ENCODE results near the gene ARHGAP15.

GRCh38 chr2:143522699-143523098 lies 393.5 kb downstream of the ARHGAP15 start:
- TF ChIP-seq CTCF (IDR thresholded peaks at IDR 0.05; ENCODE audit: low read depth, low read length, missing input control) (no peak), RXRA (IDR thresholded peaks at IDR 0.05) (no peak), ZBTB33 (IDR thresholded peaks at IDR 0.05) (no peak), REST (IDR thresholded peaks at IDR 0.05) (no peak), HNF4A (conservative IDR thresholded peaks at IDR 0.05) (no peak), YY1 (IDR thresholded peaks at IDR 0.05) (no peak), MAX (IDR thresholded peaks at IDR 0.05) (no peak), JUND (IDR thresholded peaks at IDR 0.05) (no peak), GABPA (IDR thresholded peaks at IDR 0.05 in 1 of 2, conservative IDR thresholded peaks at IDR 0.05 in 1 of 2) (no peak), EGR1 (IDR thresholded peaks at IDR 0.05; ENCODE audit: low read depth in 2 of 2) (no peak), TAF1 (conservative IDR thresholded peaks at IDR 0.05) (no peak), SP1 (IDR thresholded peaks at IDR 0.05) (no peak)

Measured in liver (tissue), 3 donors.